Suppressor macrophage (primary cell): Measurements from ENCODE around the gene TMEM63B.
"Not testable (repeated sequence)": the region's sequence is repeated elsewhere in the genome, so short reads cannot be mapped to it uniquely, and the experiment has no call there.

Source experiments
- DNase-seq, 4 experiments: peaks; one replicate each; pipeline ENCODE4 v3.0.0-alpha.2; 2020 to 2022
- total RNA-seq, 17 experiments: gene quantifications; one replicate each; lab custom pipeline; 2026; ENCODE audit warnings: mixed read lengths in 6 of 17, inconsistent platforms in 3 of 17; lab: John Stamatoyannopoulos, UW

Gene TMEM63B
- total RNA-seq: 24.7 to 158 (median 51.3) reads per million in 17 experiments

- peak; percentile 95 to 99 (median 96) for DNase-seq
Observed at GRCh38 chr6:44127186-44128019, at the start of gene TMEM63B, which contains the start of gene MRPL14. Gene TMEM63B (plus strand): TSS chr6:44127554. CDS start chr6:44134585, 7,031 bp downstream. Gene MRPL14 (minus strand): TSS chr6:44127452. CDS start chr6:44116611, 10,841 bp downstream.

GRCh38 chr6:44078219-44078826, 49.0 kb upstream of the TMEM63B start:
- DNase-seq: no peak

GRCh38 chr6:44078827-44079671, 48.3 kb upstream of the TMEM63B start:
- DNase-seq: peak; percentile 79 to 86 (median 84)

- no peak for DNase-seq
Observed at GRCh38 chr6:44079672-44080071, 47.7 kb upstream of the TMEM63B start.

GRCh38 chr6:44080561-44081521, 46.5 kb upstream of the TMEM63B start:
- no peak for DNase-seq

- no peak for DNase-seq
Observed at GRCh38 chr6:44081753-44082152, 45.6 kb upstream of the TMEM63B start.

- DNase-seq: no peak
Observed at GRCh38 chr6:44082872-44083321, 44.5 kb upstream of the TMEM63B start.

- DNase-seq: no peak
Observed at GRCh38 chr6:44084231-44085014, 42.9 kb upstream of the TMEM63B start.

- no peak for DNase-seq
Observed at GRCh38 chr6:44085219-44085618, 42.1 kb upstream of the TMEM63B start.

- DNase-seq: no peak
Observed at GRCh38 chr6:44086931-44087574, 40.3 kb upstream of the TMEM63B start.

GRCh38 chr6:44087623-44088022, 39.7 kb upstream of the TMEM63B start:
- no peak for DNase-seq

GRCh38 chr6:44088827-44089590, 38.3 kb upstream of the TMEM63B start:
- no peak for DNase-seq

- no peak for DNase-seq
Observed at GRCh38 chr6:44090465-44090864, 36.9 kb upstream of the TMEM63B start.

- not testable (repeated sequence) for DNase-seq
Observed at GRCh38 chr6:44091356-44091755, 36.0 kb upstream of the TMEM63B start.

GRCh38 chr6:44091981-44092884, 35.1 kb upstream of the TMEM63B start:
- no peak for DNase-seq

GRCh38 chr6:44093066-44093465, 34.3 kb upstream of the TMEM63B start:
- DNase-seq: no peak

- DNase-seq: no peak
Observed at GRCh38 chr6:44093750-44094402, 33.5 kb upstream of the TMEM63B start.
